ENCODE data around the gene SLC16A5.

Gene SLC16A5

GRCh38 chr17:75049057-75049456 is 38.7 kb upstream of the SLC16A5 start:
- no peak overlapping the region for H3K27ac ChIP-seq (ENCODE audit: low read depth, low read length)
- peak overlapping the region; percentile 33 for H3K4me3 ChIP-seq (ENCODE audit: low read depth, low read length)

DNA sequence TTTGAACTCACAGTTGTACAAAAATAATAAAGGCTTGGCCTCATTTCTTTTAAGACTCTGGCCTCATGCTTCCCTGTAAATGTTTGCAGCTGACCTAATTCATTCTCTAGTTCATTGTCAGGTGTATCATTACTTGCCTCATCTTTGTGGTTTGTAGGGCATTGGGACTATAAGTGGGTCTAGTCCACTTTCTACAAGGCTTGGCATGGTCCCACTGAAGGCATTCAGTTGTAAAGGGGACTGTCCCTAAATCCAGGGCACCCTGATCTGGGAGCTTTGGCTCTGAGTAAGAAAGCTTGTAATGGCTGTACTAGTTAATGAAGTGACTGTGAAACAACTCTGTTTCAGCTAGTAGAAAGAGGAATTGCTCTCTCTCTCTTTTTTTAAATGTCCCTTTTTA is 38.0 kb upstream of the SLC16A5 start:
- peaks cover 10% of the 10 kb centered on the region for H3K4me1 ChIP-seq (ENCODE audit: control insufficient read depth, insufficient read depth, low read length)
- H3K27me3 ChIP-seq (ENCODE audit: control insufficient read depth, insufficient read depth, low read length) = no peaks in the 10 kb centered on the region
- no peaks in the 10 kb centered on the region for H3K9me3 ChIP-seq (ENCODE audit: control insufficient read depth, insufficient read depth, low read length)
- H3K4me3 ChIP-seq (ENCODE audit: low read depth, low read length) = no peak overlapping the region
- H3K9ac ChIP-seq (ENCODE audit: low read depth, low read length) = no peak overlapping the region
- H3K36me3 ChIP-seq (ENCODE audit: control insufficient read depth, insufficient read depth, low read length) = peaks cover 49% of the 10 kb centered on the region
- H3K27ac ChIP-seq (ENCODE audit: low read depth, low read length) = no peak overlapping the region

More at GRCh38 chr17:75049057-75049456, 38.7 kb upstream of the SLC16A5 start:
- Histone ChIP-seq H3K36me3 (ENCODE audit: control insufficient read depth, insufficient read depth, low read length) (peaks cover 45% of the 10 kb centered on the region), H3K9ac (ENCODE audit: low read depth, low read length) (no peak overlapping the region), H3K27me3 (ENCODE audit: control insufficient read depth, insufficient read depth, low read length) (no peaks in the 10 kb centered on the region), H3K4me1 (ENCODE audit: control insufficient read depth, insufficient read depth, low read length) (peaks cover 14% of the 10 kb centered on the region), H3K9me3 (ENCODE audit: control insufficient read depth, insufficient read depth, low read length) (no peaks in the 10 kb centered on the region)

DNA sequence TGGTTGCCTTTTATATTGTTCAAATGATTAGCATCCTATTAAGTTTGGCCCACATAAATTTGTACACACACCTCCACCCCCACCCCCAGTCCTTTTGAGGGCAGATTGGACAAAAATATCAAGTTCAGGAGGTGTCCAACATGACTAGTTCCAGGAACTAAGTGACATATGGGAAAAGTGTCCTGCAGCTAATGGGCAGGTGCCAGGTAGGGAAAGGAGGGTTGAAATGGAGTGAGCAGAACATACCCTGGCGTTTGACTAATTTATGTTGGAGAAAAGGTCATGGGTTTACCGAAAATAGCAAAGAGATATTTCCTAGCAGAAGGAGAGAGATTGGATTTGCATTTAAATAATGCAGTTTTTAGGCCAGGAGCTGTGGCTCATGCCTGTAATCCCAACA is 35.8 kb upstream of the SLC16A5 start:
- Histone ChIP-seq H3K4me1 (ENCODE audit: control insufficient read depth, insufficient read depth, low read length) (peaks cover 8% of the 10 kb centered on the region), H3K4me3 (ENCODE audit: low read depth, low read length) (no peak overlapping the region), H3K36me3 (ENCODE audit: control insufficient read depth, insufficient read depth, low read length) (peaks cover 66% of the 10 kb centered on the region), H3K27ac (ENCODE audit: low read depth, low read length) (no peak overlapping the region), H3K9ac (ENCODE audit: low read depth, low read length) (no peak overlapping the region), H3K9me3 (ENCODE audit: control insufficient read depth, insufficient read depth, low read length) (no peaks in the 10 kb centered on the region), H3K27me3 (ENCODE audit: control insufficient read depth, insufficient read depth, low read length) (no peaks in the 10 kb centered on the region)

DNA sequence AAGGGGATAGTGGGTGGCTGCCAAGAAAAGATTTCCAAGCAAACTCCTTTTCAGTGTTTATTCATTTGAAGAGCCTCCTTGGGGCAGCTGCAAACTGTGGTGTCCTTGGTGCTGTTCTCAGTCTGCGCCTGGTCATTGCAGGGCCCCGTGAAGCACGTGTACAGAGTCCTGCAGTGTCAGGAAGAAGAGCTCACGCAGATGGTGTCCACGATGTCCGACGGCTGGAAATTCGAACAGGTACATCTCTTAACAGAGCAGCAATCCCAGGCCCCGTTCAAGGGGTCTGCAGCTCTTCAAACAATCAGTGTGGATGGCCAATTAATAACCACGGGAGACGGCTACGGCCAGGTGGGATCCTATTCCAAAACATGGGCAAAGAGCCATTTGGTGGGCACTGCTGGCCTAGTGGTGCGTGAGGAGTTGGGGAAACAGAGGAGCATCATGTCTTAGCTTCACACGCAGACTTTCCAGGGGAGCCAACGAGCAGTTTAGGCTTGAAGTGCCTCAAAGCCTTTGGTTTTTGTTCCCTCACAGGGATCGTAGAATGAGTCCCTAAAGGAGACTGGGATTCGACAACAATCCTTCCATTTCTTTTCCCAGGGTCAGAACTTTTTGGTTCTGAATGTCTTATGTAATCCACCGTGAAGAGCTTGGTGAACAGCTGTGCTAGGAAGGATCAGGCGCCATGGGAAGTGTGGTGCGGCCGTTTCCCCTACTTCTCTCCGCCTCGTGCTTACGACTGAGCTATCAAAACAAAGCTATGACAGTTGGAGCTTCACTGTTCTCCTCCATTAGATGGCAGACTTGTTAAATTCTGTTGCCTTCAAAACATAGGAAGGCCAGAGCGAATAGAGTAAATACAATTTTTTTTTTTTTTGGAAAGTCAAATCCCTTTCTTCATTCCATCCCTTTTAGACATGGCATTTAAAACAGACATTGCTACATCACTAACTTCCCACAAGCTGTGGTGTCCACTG is 28.1 kb upstream of the SLC16A5 start:
- H3K36me3 ChIP-seq (ENCODE audit: control insufficient read depth, insufficient read depth, low read length) = peaks cover 77% of the 10 kb centered on the region
- H3K4me3 ChIP-seq (ENCODE audit: low read depth, low read length) = no peak overlapping the region
- H3K27me3 ChIP-seq (ENCODE audit: control insufficient read depth, insufficient read depth, low read length) = no peaks in the 10 kb centered on the region
- no peaks in the 10 kb centered on the region for H3K4me1 ChIP-seq (ENCODE audit: control insufficient read depth, insufficient read depth, low read length)
- no peaks in the 10 kb centered on the region for H3K9me3 ChIP-seq (ENCODE audit: control insufficient read depth, insufficient read depth, low read length)
- no peak overlapping the region for H3K27ac ChIP-seq (ENCODE audit: low read depth, low read length)
- H3K9ac ChIP-seq (ENCODE audit: low read depth, low read length) = no peak overlapping the region

GRCh38 chr17:75060434-75061054 is 27.2 kb upstream of the SLC16A5 start:
- no peak overlapping the region for H3K4me3 ChIP-seq (ENCODE audit: low read depth, low read length)
- no peaks in the 10 kb centered on the region for H3K27me3 ChIP-seq (ENCODE audit: control insufficient read depth, insufficient read depth, low read length)
- no peaks in the 10 kb centered on the region for H3K9me3 ChIP-seq (ENCODE audit: control insufficient read depth, insufficient read depth, low read length)
- no peak overlapping the region for H3K27ac ChIP-seq (ENCODE audit: low read depth, low read length)
- H3K4me1 ChIP-seq (ENCODE audit: control insufficient read depth, insufficient read depth, low read length) = no peaks in the 10 kb centered on the region
- peaks cover 78% of the 10 kb centered on the region for H3K36me3 ChIP-seq (ENCODE audit: control insufficient read depth, insufficient read depth, low read length)
- no peak overlapping the region for H3K9ac ChIP-seq (ENCODE audit: low read depth, low read length)

- H3K27ac ChIP-seq (ENCODE audit: low read depth, low read length) = no peak overlapping the region
- H3K9ac ChIP-seq (ENCODE audit: low read depth, low read length) = no peak overlapping the region
- no peaks in the 10 kb centered on the region for H3K9me3 ChIP-seq (ENCODE audit: control insufficient read depth, insufficient read depth, low read length)
- peaks cover 80% of the 10 kb centered on the region for H3K36me3 ChIP-seq (ENCODE audit: control insufficient read depth, insufficient read depth, low read length)
- H3K4me3 ChIP-seq (ENCODE audit: low read depth, low read length) = no peak overlapping the region
- H3K4me1 ChIP-seq (ENCODE audit: control insufficient read depth, insufficient read depth, low read length) = no peaks in the 10 kb centered on the region
- no peaks in the 10 kb centered on the region for H3K27me3 ChIP-seq (ENCODE audit: control insufficient read depth, insufficient read depth, low read length)
Measured at GRCh38 chr17:75061055-75061438, 26.7 kb upstream of the SLC16A5 start.

DNA sequence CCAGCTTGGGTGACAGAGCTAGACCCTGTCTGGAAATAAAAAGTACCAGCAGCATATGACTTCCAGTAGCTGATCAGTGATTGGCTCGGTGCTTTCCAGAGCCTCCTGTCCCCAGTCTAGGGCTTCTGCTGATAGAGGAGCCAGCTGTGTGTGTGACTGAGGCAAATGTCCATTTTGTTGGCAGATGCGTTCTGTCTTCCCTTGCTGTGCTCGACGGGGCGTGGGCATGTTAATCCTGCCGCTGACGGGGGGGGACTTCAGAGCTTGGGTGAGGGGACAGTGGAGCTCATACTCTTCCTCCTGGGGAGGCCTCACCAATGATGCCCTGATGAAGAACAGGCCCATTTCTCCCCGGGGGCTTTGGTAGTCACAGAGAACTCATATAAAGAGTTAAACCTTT is 26.1 kb upstream of the SLC16A5 start:
- Histone ChIP-seq H3K9me3 (ENCODE audit: control insufficient read depth, insufficient read depth, low read length) (no peaks in the 10 kb centered on the region), H3K4me1 (ENCODE audit: control insufficient read depth, insufficient read depth, low read length) (no peaks in the 10 kb centered on the region), H3K4me3 (ENCODE audit: low read depth, low read length) (no peak overlapping the region), H3K9ac (ENCODE audit: low read depth, low read length) (no peak overlapping the region), H3K36me3 (ENCODE audit: control insufficient read depth, insufficient read depth, low read length) (peaks cover 74% of the 10 kb centered on the region), H3K27ac (ENCODE audit: low read depth, low read length) (no peak overlapping the region), H3K27me3 (ENCODE audit: control insufficient read depth, insufficient read depth, low read length) (no peaks in the 10 kb centered on the region)

DNA sequence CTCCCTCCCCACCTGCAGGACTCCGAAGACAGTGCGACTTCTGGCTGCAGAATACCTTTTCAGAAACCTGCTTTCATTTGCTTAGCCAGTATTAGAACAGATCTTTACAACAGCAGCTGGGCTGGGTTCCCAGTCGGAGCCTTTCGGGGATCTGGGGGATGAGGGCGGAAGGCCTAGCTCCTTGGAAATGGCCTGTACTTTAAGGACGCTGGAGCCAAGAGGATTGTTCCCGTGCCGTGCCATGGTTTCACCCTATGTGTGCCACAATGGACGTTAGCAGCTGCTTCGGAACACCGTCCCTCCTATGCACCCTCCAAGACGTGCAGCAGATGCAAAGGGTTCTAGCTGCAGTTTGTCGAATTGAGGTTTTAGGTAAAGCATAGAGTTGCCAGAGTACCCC is 24.6 kb upstream of the SLC16A5 start:
- H3K36me3 ChIP-seq (ENCODE audit: control insufficient read depth, insufficient read depth, low read length) = peaks cover 68% of the 10 kb centered on the region
- H3K9ac ChIP-seq (ENCODE audit: low read depth, low read length) = no peak overlapping the region
- H3K4me1 ChIP-seq (ENCODE audit: control insufficient read depth, insufficient read depth, low read length) = no peaks in the 10 kb centered on the region

GRCh38 chr17:75063626-75064025 is 24.1 kb upstream of the SLC16A5 start:
- no peaks in the 10 kb centered on the region for H3K9me3 ChIP-seq (ENCODE audit: control insufficient read depth, insufficient read depth, low read length)
- no peaks in the 10 kb centered on the region for H3K27me3 ChIP-seq (ENCODE audit: control insufficient read depth, insufficient read depth, low read length)
- no peaks in the 10 kb centered on the region for H3K4me1 ChIP-seq (ENCODE audit: control insufficient read depth, insufficient read depth, low read length)
- H3K9ac ChIP-seq (ENCODE audit: low read depth, low read length) = no peak overlapping the region
- H3K4me3 ChIP-seq (ENCODE audit: low read depth, low read length) = no peak overlapping the region
- H3K36me3 ChIP-seq (ENCODE audit: control insufficient read depth, insufficient read depth, low read length) = peaks cover 68% of the 10 kb centered on the region
- no peak overlapping the region for H3K27ac ChIP-seq (ENCODE audit: low read depth, low read length)

More for the DNA sequence above, 24.6 kb upstream of the SLC16A5 start:
- Histone ChIP-seq H3K4me3 (ENCODE audit: low read depth, low read length) (no peak overlapping the region), H3K27me3 (ENCODE audit: control insufficient read depth, insufficient read depth, low read length) (no peaks in the 10 kb centered on the region), H3K9me3 (ENCODE audit: control insufficient read depth, insufficient read depth, low read length) (no peaks in the 10 kb centered on the region), H3K27ac (ENCODE audit: low read depth, low read length) (no peak overlapping the region)

DNA sequence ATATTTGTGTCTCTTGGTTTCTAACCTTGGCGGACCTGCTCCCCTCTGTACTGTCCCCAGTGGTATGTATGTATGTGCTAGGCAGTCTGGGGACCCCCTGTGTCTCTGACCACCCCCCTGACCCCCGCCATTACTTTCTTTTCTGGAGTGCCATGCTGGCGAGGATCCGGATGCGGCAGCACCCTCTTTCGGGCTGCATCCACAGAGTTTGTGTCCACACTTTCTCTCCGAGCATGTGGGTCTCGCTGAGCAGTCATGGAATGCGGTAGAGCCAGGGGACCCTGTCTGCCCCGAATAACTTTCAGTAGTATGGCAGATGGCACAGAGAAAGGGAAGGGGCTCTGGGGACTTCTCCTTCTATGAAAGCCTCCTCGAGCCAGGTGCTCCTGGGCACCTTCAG is 23.7 kb upstream of the SLC16A5 start:
- Histone ChIP-seq H3K9ac (ENCODE audit: low read depth, low read length) (no peak overlapping the region), H3K9me3 (ENCODE audit: control insufficient read depth, insufficient read depth, low read length) (no peaks in the 10 kb centered on the region), H3K27me3 (ENCODE audit: control insufficient read depth, insufficient read depth, low read length) (no peaks in the 10 kb centered on the region), H3K36me3 (ENCODE audit: control insufficient read depth, insufficient read depth, low read length) (peaks cover 68% of the 10 kb centered on the region), H3K4me1 (ENCODE audit: control insufficient read depth, insufficient read depth, low read length) (no peaks in the 10 kb centered on the region), H3K27ac (ENCODE audit: low read depth, low read length) (no peak overlapping the region), H3K4me3 (ENCODE audit: low read depth, low read length) (no peak overlapping the region)

DNA sequence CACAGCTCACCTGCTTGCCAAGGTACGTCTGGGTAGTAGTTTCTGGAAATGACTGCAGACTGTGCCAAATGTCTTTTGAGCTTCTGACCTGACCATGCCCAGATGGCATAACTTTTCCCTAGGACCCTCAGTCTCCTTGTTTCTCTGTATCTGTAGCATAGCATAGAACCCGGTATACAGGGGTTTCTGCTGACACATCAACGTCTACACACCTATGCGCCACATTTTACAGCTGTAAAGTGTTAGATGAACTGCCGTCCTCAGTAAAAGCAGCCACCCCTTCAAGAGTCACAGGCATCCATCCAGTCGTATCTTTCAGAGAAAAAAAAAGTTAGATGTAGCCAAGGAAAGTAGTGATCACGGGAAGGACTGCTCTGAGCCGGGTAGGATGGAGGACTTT is 23.3 kb upstream of the SLC16A5 start:
- Histone ChIP-seq H3K9ac (ENCODE audit: low read depth, low read length) (no peak overlapping the region), H3K27me3 (ENCODE audit: control insufficient read depth, insufficient read depth, low read length) (no peaks in the 10 kb centered on the region), H3K4me1 (ENCODE audit: control insufficient read depth, insufficient read depth, low read length) (no peaks in the 10 kb centered on the region), H3K4me3 (ENCODE audit: low read depth, low read length) (no peak overlapping the region), H3K27ac (ENCODE audit: low read depth, low read length) (no peak overlapping the region), H3K36me3 (ENCODE audit: control insufficient read depth, insufficient read depth, low read length) (peaks cover 64% of the 10 kb centered on the region), H3K9me3 (ENCODE audit: control insufficient read depth, insufficient read depth, low read length) (no peaks in the 10 kb centered on the region)

All from HUES48 (cell line).